H1 (cell line): ENCODE data around the gene CIITA. TPM values are rescaled to one million over a fixed set of nuclear protein-coding genes. Genes with fewer than 3 reads are reported as not detected.

Source experiments
- CTCF ChIA-PET: fragments of 300-600 bp; sonication (Branson Sonifier 250); formaldehyde crosslinking; loops from one replicate; lab custom pipeline; 2021; ENCODE audit not compliant: partially characterized antibody; lab: Charles Lee
- POLR2A ChIA-PET: fragments of 300-600 bp; sonication (Branson Sonifier 250); formaldehyde crosslinking; loops from one replicate; lab custom pipeline; 2021; ENCODE audit warnings: inconsistent platforms; ENCODE audit not compliant: partially characterized antibody; lab: Charles Lee
- DNase-seq, 2 experiments: peaks; one replicate each; pipeline versions ENCODE4 v3.0.0 to v3.0.0-alpha.2; 2010 to 2022; ENCODE audit warnings: low spot score in 2 of 2, low read depth in 1 of 2, mixed read lengths in 1 of 2
- FAIRE-seq: peaks from 2 replicates; lab custom pipeline; 2011; peaks lifted over from hg19 to GRCh38; lab: Jason Lieb, UNC
- H2AFZ ChIP-seq: 2 replicates; pipeline ENCODE4 v1.8.1; 2012; ENCODE audit warnings: low read length, inconsistent platforms
- H2AK5ac ChIP-seq: 2 replicates; pipeline ENCODE4 v1.6.1; 2013; ENCODE audit warnings: low read depth, low read length
- H2BK120ac ChIP-seq: replicated peaks from 2 replicates; pipeline ENCODE3; 2013; ENCODE audit warnings: low read depth, low read length, inconsistent platforms
- H2BK12ac ChIP-seq: 2 replicates; pipeline ENCODE4 v1.6.1; 2013; ENCODE audit warnings: low read depth, low read length
- H2BK15ac ChIP-seq: 2 replicates; pipeline ENCODE4 v1.6.1; 2013; ENCODE audit warnings: low read length
- H2BK20ac ChIP-seq: 2 replicates; pipeline ENCODE4 v1.6.1; 2013; ENCODE audit warnings: low read length
- H2BK5ac ChIP-seq: 2 replicates; pipeline ENCODE4 v1.6.1; 2013; ENCODE audit warnings: low read depth, low read length
- H3K14ac ChIP-seq: 2 replicates; pipeline ENCODE4 v1.6.1; 2013; ENCODE audit warnings: inconsistent platforms; ENCODE audit not compliant: insufficient read length
- H3K18ac ChIP-seq: 2 replicates; pipeline ENCODE4 v1.6.1; 2013; ENCODE audit warnings: low read length; ENCODE audit errors: extremely low read depth
- H3K23ac ChIP-seq: 2 replicates; pipeline ENCODE4 v1.6.1; 2013; ENCODE audit warnings: inconsistent platforms; ENCODE audit not compliant: insufficient read length
- H3K23me2 ChIP-seq: 2 replicates; pipeline ENCODE4 v1.6.1; 2013; ENCODE audit warnings: low read depth, low read length
- H3K27ac ChIP-seq: 2 replicates; pipeline ENCODE4 v1.6.1; 2011; ENCODE audit warnings: low read depth, low read length, inconsistent platforms
- H3K27me3 ChIP-seq, 4 experiments: replicated peaks in 1 of 4; 1 replicate in 1 of 4; 2 replicates in 3 of 4; pipeline versions ENCODE4 v1.6.1 to v1.8.1; 2011 to 2013; ENCODE audit warnings: low read length in 3 of 4, mild to moderate bottlenecking in 3 of 4, inconsistent platforms in 2 of 4, mixed read lengths in 2 of 4, moderate library complexity in 1 of 4; ENCODE audit not compliant: control insufficient read depth in 3 of 4, insufficient read depth in 3 of 4; ENCODE audit errors: extremely low read depth in 1 of 4
- H3K36me3 ChIP-seq, 4 experiments: 2 replicates each; pipeline versions ENCODE4 v1.6.1 to v1.8.1; 2011 to 2013; ENCODE audit warnings: mild to moderate bottlenecking in 4 of 4, low read length in 3 of 4, moderate library complexity in 2 of 4, control low read depth in 1 of 4, inconsistent platforms in 1 of 4; ENCODE audit not compliant: insufficient read depth in 4 of 4, control insufficient read depth in 2 of 4
- H3K4ac ChIP-seq: replicated peaks from 2 replicates; pipeline ENCODE3; 2013; ENCODE audit warnings: low read length, low read depth, mixed read lengths, inconsistent platforms; ENCODE audit not compliant: insufficient read length
- H3K4me1 ChIP-seq, 4 experiments: replicated peaks in 1 of 4; 1 replicate in 1 of 4; 2 replicates in 3 of 4; pipeline versions ENCODE4 v1.6.1 to v1.8.1; 2011 to 2013; ENCODE audit warnings: low read length in 3 of 4, inconsistent platforms in 2 of 4, mixed read lengths in 1 of 4; ENCODE audit not compliant: insufficient read depth in 4 of 4, control insufficient read depth in 3 of 4
- H3K4me2 ChIP-seq, 2 experiments: 2 replicates each; pipeline versions ENCODE4 v1.6.1 to v1.8.1; 2011 to 2013; ENCODE audit warnings: low read depth in 2 of 2, low read length in 2 of 2, control low read depth in 1 of 2, inconsistent platforms in 1 of 2, mild to moderate bottlenecking in 1 of 2; ENCODE audit not compliant: insufficient read depth in 1 of 2
- H3K4me3 ChIP-seq, 4 experiments: fragments of 200-600, 300-600 bp in 1 of 4; sonication (generic), shearing (Covaris generic), sonication (Bioruptor Twin) in 1 of 4; 2 replicates each; pipeline versions ENCODE4 v1.5.1 to v1.8.1; 2011 to 2016; ENCODE audit warnings: low read length in 4 of 4, low read depth in 3 of 4, control low read depth in 2 of 4, inconsistent platforms in 2 of 4, mild to moderate bottlenecking in 2 of 4, mixed read lengths in 1 of 4, moderate library complexity in 1 of 4; ENCODE audit not compliant: insufficient read depth in 2 of 4; ENCODE audit errors: extremely low read depth in 1 of 4
- H3K56ac ChIP-seq: replicated peaks from 2 replicates; pipeline ENCODE3; 2013; ENCODE audit warnings: low read depth, mild to moderate bottlenecking, mixed read lengths, low read length, inconsistent platforms; ENCODE audit not compliant: insufficient read length
- H3K79me1 ChIP-seq: 2 replicates; pipeline ENCODE4 v1.6.1; 2013; ENCODE audit warnings: low read depth, low read length, control low read depth
- H3K79me2 ChIP-seq, 2 experiments: 2 replicates each; pipeline versions ENCODE4 v1.6.1 to v1.8.1; 2012 to 2013; ENCODE audit warnings: low read length in 2 of 2, mild to moderate bottlenecking in 2 of 2, inconsistent platforms in 1 of 2; ENCODE audit not compliant: insufficient read depth in 2 of 2, control insufficient read depth in 1 of 2
- H3K9ac ChIP-seq, 4 experiments: replicated peaks in 1 of 4; 1 replicate in 1 of 4; 2 replicates in 3 of 4; pipeline versions ENCODE4 v1.6.1 to v1.8.1; 2011 to 2013; ENCODE audit warnings: low read depth in 3 of 4, low read length in 3 of 4, control low read depth in 2 of 4, mild to moderate bottlenecking in 2 of 4, moderate library complexity in 2 of 4, inconsistent platforms in 1 of 4; ENCODE audit errors: extremely low read depth in 1 of 4
- H3K9me3 ChIP-seq, 2 experiments: 2 replicates each; pipeline versions ENCODE4 v1.6.1 to v1.8.1; 2012 to 2013; ENCODE audit warnings: mild to moderate bottlenecking in 2 of 2, moderate library complexity in 2 of 2, control low read depth in 1 of 2, inconsistent platforms in 1 of 2, low read depth in 1 of 2, low read length in 1 of 2, mixed read lengths in 1 of 2; ENCODE audit not compliant: insufficient read depth in 2 of 2
- H4K20me1 ChIP-seq, 2 experiments: replicated peaks in 1 of 2; 2 replicates each; pipeline versions ENCODE3 to v1.8.1; 2011 to 2013; ENCODE audit warnings: inconsistent platforms in 2 of 2, low read length in 2 of 2, mild to moderate bottlenecking in 1 of 2; ENCODE audit not compliant: insufficient read depth in 2 of 2, control insufficient read depth in 1 of 2
- H4K5ac ChIP-seq: 2 replicates; pipeline ENCODE4 v1.6.1; 2013; ENCODE audit warnings: low read length, low read depth, mixed read lengths, inconsistent platforms; ENCODE audit not compliant: insufficient read length
- H4K8ac ChIP-seq: 2 replicates; pipeline ENCODE4 v1.8.0; 2013; ENCODE audit warnings: mild to moderate bottlenecking, moderate library complexity, low read length, inconsistent platforms; ENCODE audit not compliant: insufficient read depth; ENCODE audit errors: extremely low read depth
- H4K91ac ChIP-seq: replicated peaks from 2 replicates; pipeline ENCODE3; 2013; ENCODE audit warnings: low read length, mixed read lengths, inconsistent platforms; ENCODE audit not compliant: insufficient read length
- CHD2 ChIP-seq: IDR thresholded peaks from 2 replicates; pipeline ENCODE4 v1.6.1; 2012; ENCODE audit warnings: low read length, improper control_type of control experiment
- JUND ChIP-seq: IDR thresholded peaks from 2 replicates; pipeline ENCODE4 v1.6.1; 2011; ENCODE audit warnings: mild to moderate bottlenecking, improper control_type of control experiment, low read length
- KDM4A ChIP-seq: IDR thresholded peaks from one replicate; pipeline ENCODE4 v1.7.1; 2012; ENCODE audit warnings: low read depth, mild to moderate bottlenecking, moderate library complexity, low read length, inconsistent platforms; ENCODE audit not compliant: severe bottlenecking
- WGBS, 2 experiments: shearing (Covaris generic) in 1 of 2; methylation state at CpG; one replicate each; pipeline versions ENCODE4 v1.1.6 to v1.1.7; 2013 to 2015; ENCODE audit warnings: low lambda C conversion rate in 2 of 2, mixed read lengths in 2 of 2, inconsistent platforms in 1 of 2, low coverage in 1 of 2, missing lambda C conversion rate in 1 of 2; ENCODE audit not compliant: insufficient replicate concordance in 2 of 2, insufficient coverage in 1 of 2, insufficient read length in 1 of 2; ENCODE audit errors: extremely low coverage in 1 of 2, missing lambda C conversion rate in 1 of 2; 5-methylcytosine and 5-hydroxymethylcytosine counted together
- polyA plus RNA-seq, 7 experiments: library from polyadenylated mRNA; depleted of rRNA in 3 of 7; stranded (reverse) in 5 of 7; unstranded in 2 of 7; fragments of >200 nt in 5 of 7; fragments of 200-250 nt in 2 of 7; gene quantifications; 1 replicate in 5 of 7; 2 replicates in 1 of 7; 4 replicates in 1 of 7; pipeline versions ENCODE4 v1.2.1 to v1.2.3, GENCODE V29; 2011 to 2013; ENCODE audit warnings: missing spikeins in 2 of 7, mixed read lengths in 2 of 7
- total RNA-seq: library from RNA; stranded (reverse); fragmentation: NEBNext Ultra II Directional; extraction: Animal tissue kit (Norgen Biotek cat#: 25700); gene quantifications from 2 replicates; pipeline ENCODE4 v1.2.1, GENCODE V29; 2021

Gene CIITA
- total and polyA plus RNA-seq, 2 of the 8 experiments (the other 6 are each of a cell fraction or from before 2014, with no cell fraction given), result 0.07 to 0.17 TPM

- Histone ChIP-seq H3K56ac (no peak overlapping the region), H2AFZ (no peak overlapping the region), H2BK12ac (no peak overlapping the region), H3K23me2 (no peaks in the 10 kb centered on the region; the same call in 1 of the 2 replicates), H3K79me2 (no peaks in the 10 kb centered on the region), H2AK5ac (no peak overlapping the region), H4K91ac (no peak overlapping the region), H3K4ac (no peak overlapping the region), H3K9me3 (no peaks in the 10 kb centered on the region), H4K20me1 (no peaks in the 10 kb centered on the region), H2BK120ac (no peak overlapping the region), H3K27me3 (no peaks in the 10 kb centered on the region), H3K79me1 (no peaks in the 10 kb centered on the region), H3K4me1 (no peaks in the 10 kb centered on the region), H3K27ac (no peak overlapping the region), H2BK15ac (no peak overlapping the region), H3K36me3 (no peaks in the 10 kb centered on the region), H2BK5ac (no peak overlapping the region), H4K5ac (no peak overlapping the region), H3K18ac (no peak overlapping the region), H2BK20ac (no peak overlapping the region), H3K4me3 (no peak overlapping the region), H3K4me2 (no peak overlapping the region), H4K8ac (no peak overlapping the region), H3K14ac (no peak overlapping the region), H3K9ac (no peak overlapping the region), H3K23ac (no peak overlapping the region)
- WGBS, 2 experiments, result 87% methylated on average over 5 of the region's 5 CpGs; no CpG with 5 or more reads in 1 of the 2 experiments
- CTCF ChIA-PET, result interaction anchor here (1.0 kb wide), 1 partner anchor 7 kb away, joined by 3 read pairs; no protein-coding TSS in a partner anchor
- no peak for FAIRE-seq
- no peak for DNase-seq
- POLR2A ChIA-PET, result interaction anchor here (1.2 kb wide), 1 partner anchor 17 kb away, joined by 3 read pairs; no protein-coding TSS in a partner anchor
- TF ChIP-seq JUND, result no peak
- TF ChIP-seq KDM4A, result no peak
- TF ChIP-seq CHD2, result no peak
These were observed 6.7 kb upstream of the CIITA start for GRCh38 chr16:10870137-10870776.
